ENCODE data around the gene AGRN. TPM values are rescaled to one million over a fixed set of nuclear protein-coding genes. Genes with fewer than 3 reads are reported as not detected.
A peak's percentile ranks its signal among the peaks of the same experiment; 100 is the strongest.

AGRN gene
- 10 to 100 TPM; 17.0 to 31.6 (median 22.6) TPM for total RNA-seq

DNA sequence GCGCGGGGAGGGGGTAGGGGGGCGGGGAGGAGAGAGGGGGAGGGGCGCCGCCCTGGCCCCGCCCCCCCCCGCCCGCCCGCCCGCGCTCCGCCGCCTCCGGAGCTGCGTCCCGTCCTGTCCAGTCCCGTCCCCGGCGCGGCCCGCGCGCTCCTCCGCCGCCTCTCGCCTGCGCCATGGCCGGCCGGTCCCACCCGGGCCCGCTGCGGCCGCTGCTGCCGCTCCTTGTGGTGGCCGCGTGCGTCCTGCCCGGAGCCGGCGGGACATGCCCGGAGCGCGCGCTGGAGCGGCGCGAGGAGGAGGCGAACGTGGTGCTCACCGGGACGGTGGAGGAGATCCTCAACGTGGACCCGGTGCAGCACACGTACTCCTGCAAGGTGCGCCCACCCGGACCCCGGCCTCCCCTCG, at the start of gene AGRN:
Gene AGRN, plus strand, starts transcription at position 121 of the 405 bp plus-strand sequence. Its CDS starts 53 bp downstream, at position 174.
- peaks cover 27 to 62% (median 44%) of the 10 kb centered on the region in 4 donors for H3K4me1 ChIP-seq
- H3K4me3 ChIP-seq, result peak within 1 kb of the TSS; percentile 80 to 90 (median 84)
- H3K36me3 ChIP-seq, result no peaks in the 10 kb centered on the region
- TF ChIP-seq, protein P1, sequence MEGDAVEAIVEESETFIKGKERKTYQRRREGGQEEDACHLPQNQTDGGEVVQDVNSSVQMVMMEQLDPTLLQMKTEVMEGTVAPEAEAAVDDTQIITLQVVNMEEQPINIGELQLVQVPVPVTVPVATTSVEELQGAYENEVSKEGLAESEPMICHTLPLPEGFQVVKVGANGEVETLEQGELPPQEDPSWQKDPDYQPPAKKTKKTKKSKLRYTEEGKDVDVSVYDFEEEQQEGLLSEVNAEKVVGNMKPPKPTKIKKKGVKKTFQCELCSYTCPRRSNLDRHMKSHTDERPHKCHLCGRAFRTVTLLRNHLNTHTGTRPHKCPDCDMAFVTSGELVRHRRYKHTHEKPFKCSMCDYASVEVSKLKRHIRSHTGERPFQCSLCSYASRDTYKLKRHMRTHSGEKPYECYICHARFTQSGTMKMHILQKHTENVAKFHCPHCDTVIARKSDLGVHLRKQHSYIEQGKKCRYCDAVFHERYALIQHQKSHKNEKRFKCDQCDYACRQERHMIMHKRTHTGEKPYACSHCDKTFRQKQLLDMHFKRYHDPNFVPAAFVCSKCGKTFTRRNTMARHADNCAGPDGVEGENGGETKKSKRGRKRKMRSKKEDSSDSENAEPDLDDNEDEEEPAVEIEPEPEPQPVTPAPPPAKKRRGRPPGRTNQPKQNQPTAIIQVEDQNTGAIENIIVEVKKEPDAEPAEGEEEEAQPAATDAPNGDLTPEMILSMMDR (IDR thresholded peaks at IDR 0.05), result no peak
- TF ChIP-seq EP300 (IDR thresholded peaks at IDR 0.05) (no peak), POLR2A (IDR thresholded peaks at IDR 0.05; ENCODE audit: low read depth) (no peak), POLR2AphosphoS5 (IDR thresholded peaks at IDR 0.05) (no peak)
- intact Hi-C loops (cut with DNase I), result no loop called here
- peak within 1 kb of the TSS; percentile 93 to 96 (median 96) for H3K27ac ChIP-seq (replicated peaks in 1 of 4)
- WGBS, result 0% methylated on average over 3 of the region's 58 CpGs
- no peaks in the 10 kb centered on the region for H3K9me3 ChIP-seq
- DNase-seq (ENCODE audit: extremely low spot score), result no peak
- no peaks in the 10 kb centered on the region for H3K27me3 ChIP-seq

DNA sequence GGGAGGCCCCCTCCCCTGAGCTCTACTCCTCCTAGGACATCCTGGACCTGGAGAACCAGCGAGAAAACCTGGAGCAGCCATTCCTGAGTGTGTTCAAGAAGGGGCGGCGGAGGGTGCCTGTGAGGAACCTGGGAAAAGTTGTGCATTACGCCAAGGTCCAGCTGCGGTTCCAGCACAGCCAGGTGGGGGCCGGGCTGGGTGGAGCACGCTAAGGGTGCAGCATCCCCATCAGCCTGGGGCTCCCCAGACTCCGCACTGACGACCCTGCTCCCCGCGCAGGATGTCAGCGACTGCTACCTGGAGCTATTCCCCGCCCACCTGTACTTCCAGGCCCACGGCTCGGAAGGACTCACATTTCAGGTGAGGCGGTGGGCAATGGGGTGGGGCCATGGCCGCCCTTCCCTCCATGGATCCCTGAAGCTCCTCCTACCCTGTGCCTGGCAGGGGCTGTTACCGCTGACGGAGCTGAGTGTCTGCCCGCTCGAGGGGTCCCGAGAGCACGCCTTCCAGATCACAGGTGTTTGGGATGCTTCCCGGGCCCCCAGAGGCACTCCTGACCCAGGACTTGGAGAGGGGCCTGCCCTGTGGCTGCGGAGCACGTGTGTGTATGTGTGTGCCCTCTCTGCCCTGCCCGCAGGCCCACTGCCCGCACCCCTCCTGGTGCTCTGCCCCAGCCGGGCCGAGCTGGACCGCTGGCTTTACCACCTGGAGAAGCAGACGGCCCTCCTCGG, 49.5 kb upstream of the AGRN start:
- H3K9me3 ChIP-seq, result no peaks in the 10 kb centered on the region
- no peak overlapping the region for H3K27ac ChIP-seq (replicated peaks in 1 of 4)
- peaks cover 14 to 22% (median 20%) of the 10 kb centered on the region in 4 donors for H3K4me1 ChIP-seq
- H3K36me3 ChIP-seq, result peaks cover 0 to 2% (median 0%) of the 10 kb centered on the region in 4 donors
- H3K4me3 ChIP-seq, result no peak overlapping the region
- intact Hi-C loops (cut with DNase I), result no loop called here
- peaks cover 0 to 84% (median 32%) of the 10 kb centered on the region in 4 donors for H3K27me3 ChIP-seq
- 13% methylated on average over 7 of the region's 33 CpGs for WGBS
- DNase-seq (ENCODE audit: extremely low spot score), result no peak
- TF ChIP-seq POLR2A (IDR thresholded peaks at IDR 0.05; ENCODE audit: low read depth) (no peak), EP300 (IDR thresholded peaks at IDR 0.05) (no peak), POLR2AphosphoS5 (IDR thresholded peaks at IDR 0.05) (no peak)
- TF ChIP-seq, protein P1 (IDR thresholded peaks at IDR 0.05), result no peak

DNA sequence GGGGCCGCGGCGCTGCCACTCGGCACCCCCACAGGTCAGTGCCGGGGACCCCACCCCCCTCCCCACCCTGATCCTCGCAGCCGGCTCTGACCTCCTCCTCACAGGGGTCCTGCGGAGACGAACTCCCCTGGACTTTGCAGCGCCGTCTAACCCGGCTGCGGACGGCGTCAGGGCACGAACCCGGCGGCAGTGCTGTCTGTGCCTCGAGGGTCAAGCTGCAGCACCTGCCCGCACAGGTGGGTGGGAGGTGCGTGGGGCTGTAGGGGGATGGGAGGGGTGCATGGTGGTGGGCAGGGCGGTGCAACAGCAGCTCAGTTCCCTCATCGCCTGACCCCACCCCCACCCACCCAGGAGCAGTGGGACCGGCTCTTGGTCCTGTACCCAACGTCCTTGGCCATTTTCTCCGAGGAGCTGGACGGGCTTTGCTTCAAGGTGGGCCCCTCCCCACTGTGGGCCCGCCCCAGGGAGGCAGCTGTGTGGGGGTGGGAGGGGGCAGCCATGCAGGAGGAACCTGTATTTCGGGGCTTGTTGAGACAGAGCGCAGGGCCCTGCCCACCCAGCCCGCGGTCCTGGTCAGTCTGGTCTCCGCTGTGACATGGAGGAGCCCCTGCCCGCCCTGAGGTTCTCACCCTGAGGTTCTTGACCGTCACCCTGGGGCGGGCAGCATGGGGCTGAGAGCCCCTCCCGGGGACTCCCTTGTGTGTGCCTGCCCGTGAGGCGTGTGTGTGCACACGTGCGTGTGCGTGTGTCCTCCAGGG, 48.8 kb upstream of the AGRN start:
- Histone ChIP-seq H3K4me3 (no peak overlapping the region), H3K27ac (replicated peaks in 1 of 4) (no peak overlapping the region), H3K36me3 (no peaks in the 10 kb centered on the region), H3K4me1 (peaks cover 14 to 23% (median 20%) of the 10 kb centered on the region in 4 donors), H3K9me3 (no peaks in the 10 kb centered on the region), H3K27me3 (peaks cover 0 to 92% (median 32%) of the 10 kb centered on the region in 4 donors)
- TF ChIP-seq POLR2AphosphoS5 (IDR thresholded peaks at IDR 0.05), result no peak
- TF ChIP-seq, protein P1 (IDR thresholded peaks at IDR 0.05), result no peak
- TF ChIP-seq POLR2A (IDR thresholded peaks at IDR 0.05; ENCODE audit: low read depth), result no peak
- no peak for TF ChIP-seq EP300 (IDR thresholded peaks at IDR 0.05)
- intact Hi-C loops (cut with DNase I), result no loop called here
- no peak for DNase-seq (ENCODE audit: extremely low spot score)
- WGBS, result 68% methylated on average over 11 of the region's 42 CpGs

DNA sequence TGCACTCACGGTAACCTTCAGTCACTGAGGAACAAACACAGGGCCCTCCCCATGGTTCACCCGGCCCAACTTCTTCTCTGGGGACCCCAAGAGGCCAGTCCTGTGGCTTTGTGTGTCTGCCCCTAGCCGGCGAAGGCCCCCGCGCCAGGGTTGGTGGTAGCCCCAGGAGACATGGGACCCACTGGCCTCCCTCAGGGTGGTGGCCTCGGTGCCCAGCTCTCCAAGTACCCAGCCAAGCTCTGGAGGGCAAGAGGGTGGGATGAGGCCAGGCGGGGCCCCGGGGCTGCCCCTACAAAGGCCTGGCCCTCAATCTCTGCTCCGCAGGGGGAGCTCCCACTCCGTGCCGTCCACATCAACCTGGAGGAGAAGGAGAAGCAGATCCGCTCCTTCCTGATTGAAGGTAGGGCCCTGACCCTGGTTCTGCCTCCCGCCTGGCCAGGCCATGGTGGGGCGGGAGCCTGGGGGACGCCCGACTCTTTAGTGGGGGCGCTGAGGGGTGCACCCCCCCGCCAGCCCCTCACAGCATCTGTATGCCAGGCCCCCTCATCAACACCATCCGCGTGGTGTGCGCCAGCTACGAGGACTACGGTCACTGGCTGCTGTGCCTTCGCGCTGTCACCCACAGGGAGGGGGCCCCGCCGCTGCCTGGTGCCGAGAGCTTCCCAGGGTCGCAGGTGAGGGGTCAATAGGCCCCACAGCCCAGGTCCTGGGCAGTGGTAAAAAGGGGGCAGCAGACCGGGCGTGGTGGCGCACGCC, 48.0 kb upstream of the AGRN start:
- no peak overlapping the region for H3K4me3 ChIP-seq
- intact Hi-C loops (cut with DNase I), result no loop called here
- no peak for TF ChIP-seq EP300 (IDR thresholded peaks at IDR 0.05)
- no peak for TF ChIP-seq POLR2AphosphoS5 (IDR thresholded peaks at IDR 0.05)
- TF ChIP-seq, protein P1 (IDR thresholded peaks at IDR 0.05), result no peak
- no peak for TF ChIP-seq POLR2A (IDR thresholded peaks at IDR 0.05; ENCODE audit: low read depth)
- H3K36me3 ChIP-seq, result no peaks in the 10 kb centered on the region
- peaks cover 0 to 95% (median 32%) of the 10 kb centered on the region in 4 donors for H3K27me3 ChIP-seq
- no peak for DNase-seq (ENCODE audit: extremely low spot score)
- H3K4me1 ChIP-seq, result peaks cover 11 to 20% (median 17%) of the 10 kb centered on the region in 4 donors
- 86% methylated on average over 7 of the region's 34 CpGs for WGBS
- no peaks in the 10 kb centered on the region for H3K9me3 ChIP-seq
- H3K27ac ChIP-seq (replicated peaks in 1 of 4), result no peak overlapping the region

Data from esophagus muscularis mucosa (tissue), 4 donors.